Dermis blood vessel endothelial cell (primary cell): ENCODE measurements around the gene TBXT. TPM values are rescaled to one million over a fixed set of nuclear protein-coding genes. Genes with fewer than 3 reads are reported as not detected.
"Not testable (repeated sequence)": the region's sequence is repeated elsewhere in the genome, so short reads cannot be mapped to it uniquely, and the experiment has no call there.

Source experiments
- DNase-seq: peaks from one replicate; pipeline ENCODE4 v3.0.0; 2010
- total RNA-seq: library from RNA; depleted of rRNA; stranded (reverse); fragments of >200 nt; gene quantifications from 2 replicates; pipeline ENCODE4 v1.2.3, GENCODE V29; 2014

The TBXT gene, protein sequence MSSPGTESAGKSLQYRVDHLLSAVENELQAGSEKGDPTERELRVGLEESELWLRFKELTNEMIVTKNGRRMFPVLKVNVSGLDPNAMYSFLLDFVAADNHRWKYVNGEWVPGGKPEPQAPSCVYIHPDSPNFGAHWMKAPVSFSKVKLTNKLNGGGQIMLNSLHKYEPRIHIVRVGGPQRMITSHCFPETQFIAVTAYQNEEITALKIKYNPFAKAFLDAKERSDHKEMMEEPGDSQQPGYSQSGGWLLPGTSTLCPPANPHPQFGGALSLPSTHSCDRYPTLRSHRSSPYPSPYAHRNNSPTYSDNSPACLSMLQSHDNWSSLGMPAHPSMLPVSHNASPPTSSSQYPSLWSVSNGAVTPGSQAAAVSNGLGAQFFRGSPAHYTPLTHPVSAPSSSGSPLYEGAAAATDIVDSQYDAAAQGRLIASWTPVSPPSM
- total RNA-seq, result not detected in 2 replicates

DNA sequence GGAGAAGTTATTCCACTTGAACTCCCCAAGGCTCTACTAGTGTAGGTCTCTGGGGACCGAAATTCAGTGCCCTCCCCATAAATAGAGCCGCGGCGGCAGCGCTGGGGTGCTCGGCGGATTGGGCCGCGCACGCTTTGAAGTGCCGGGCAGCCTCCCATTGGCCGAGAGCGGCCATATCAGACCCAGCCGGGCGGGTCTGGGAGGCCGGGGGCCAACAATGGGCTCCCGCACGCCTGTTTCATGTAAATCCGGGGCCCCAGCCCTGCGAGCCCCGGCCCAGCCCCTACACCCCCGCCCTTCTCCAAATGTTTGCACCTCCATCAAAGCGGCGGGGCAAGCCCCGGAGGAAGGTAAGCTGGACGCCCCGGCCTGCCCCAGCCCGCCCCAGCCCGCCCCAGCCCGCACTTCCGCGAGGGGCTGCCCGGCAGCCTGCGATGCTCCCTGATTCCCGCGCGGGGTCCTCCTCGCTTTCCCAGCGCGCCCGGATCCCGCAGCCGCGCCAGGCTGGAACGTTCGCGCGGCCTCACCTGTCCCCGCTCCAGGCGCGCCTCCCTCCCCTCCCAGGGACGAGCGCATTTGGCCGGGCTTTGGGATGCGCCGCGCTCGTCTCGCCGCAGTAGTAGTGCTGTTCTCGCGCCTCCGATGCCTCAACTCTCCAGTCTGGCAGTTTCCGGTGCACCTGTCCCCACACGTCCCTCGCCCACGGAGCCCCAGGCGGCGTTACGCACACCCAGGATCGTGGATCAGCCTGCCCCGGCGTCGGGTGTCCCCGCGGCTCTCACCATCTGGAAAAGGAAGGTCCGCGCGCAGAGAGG is at the start of gene TBXT:
Gene TBXT, minus strand, starts transcription at position 51 of the 815 bp plus-strand sequence. CDS start 260 bp downstream, outside the sequence.
- no peak for DNase-seq

- no peak for DNase-seq
Observed at GRCh38 chr6:166207284-166207561, 39.6 kb upstream of the TBXT start.

GRCh38 chr6:166206510-166207283 is 39.0 kb upstream of the TBXT start:
- no peak for DNase-seq

DNA sequence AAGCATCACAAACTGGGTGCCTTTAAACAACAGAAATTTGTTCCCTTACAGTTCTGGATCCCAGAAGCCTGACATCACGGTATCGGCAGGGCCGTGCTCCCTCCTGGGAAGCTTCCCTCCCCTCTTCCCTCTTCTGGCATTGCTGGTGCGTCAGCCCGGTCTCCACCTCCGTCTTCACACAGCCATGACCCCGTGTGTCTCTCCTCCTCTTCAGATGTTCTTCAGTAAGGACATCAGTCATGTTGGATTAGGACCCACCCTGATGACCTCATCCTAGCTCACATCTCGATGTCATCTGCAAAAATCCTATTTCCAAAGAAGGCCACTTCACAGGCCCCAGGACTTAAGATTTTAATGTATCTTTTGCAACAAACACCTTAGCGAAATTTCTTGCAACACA is 38.4 kb upstream of the TBXT start:
- DNase-seq, result no peak

DNA sequence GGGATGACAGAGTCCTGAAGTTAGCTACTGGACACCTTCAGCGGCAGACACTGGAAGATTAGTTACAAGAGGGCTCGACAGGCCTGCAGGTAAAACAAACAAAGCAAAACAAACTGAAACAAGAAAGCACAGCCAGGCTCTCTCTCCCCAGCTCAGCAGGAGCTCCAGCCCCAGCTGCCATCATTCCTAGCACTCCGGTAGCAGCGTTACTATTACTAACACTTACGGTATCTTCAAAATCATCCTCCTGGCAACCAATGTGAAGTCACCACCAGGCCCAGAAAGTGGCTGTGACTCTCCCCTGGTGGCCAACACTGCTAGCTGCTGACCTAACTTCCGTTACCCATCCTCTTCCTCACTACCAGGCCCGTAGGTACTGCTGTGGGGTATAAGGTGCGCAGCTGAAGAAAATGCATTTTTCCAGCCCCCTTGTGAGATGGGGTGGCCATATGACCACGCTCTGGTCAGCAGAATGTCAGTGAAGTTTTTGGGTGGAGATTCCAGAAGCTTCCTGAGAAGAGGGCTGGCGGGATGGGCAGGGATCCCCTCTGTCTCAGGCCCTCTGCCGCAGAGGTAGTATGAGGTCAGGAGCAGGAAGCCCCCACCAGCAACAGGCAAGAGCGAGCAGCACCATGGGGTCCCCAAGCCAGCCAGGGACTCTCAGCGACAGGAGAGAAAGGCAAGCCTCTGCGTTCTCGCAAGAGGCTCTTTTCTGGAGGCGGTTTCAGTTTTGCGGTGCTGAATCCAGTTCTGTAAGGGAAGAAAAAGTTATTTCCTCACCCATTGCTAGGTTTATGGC is 37.4 kb upstream of the TBXT start:
- no peak for DNase-seq

DNA sequence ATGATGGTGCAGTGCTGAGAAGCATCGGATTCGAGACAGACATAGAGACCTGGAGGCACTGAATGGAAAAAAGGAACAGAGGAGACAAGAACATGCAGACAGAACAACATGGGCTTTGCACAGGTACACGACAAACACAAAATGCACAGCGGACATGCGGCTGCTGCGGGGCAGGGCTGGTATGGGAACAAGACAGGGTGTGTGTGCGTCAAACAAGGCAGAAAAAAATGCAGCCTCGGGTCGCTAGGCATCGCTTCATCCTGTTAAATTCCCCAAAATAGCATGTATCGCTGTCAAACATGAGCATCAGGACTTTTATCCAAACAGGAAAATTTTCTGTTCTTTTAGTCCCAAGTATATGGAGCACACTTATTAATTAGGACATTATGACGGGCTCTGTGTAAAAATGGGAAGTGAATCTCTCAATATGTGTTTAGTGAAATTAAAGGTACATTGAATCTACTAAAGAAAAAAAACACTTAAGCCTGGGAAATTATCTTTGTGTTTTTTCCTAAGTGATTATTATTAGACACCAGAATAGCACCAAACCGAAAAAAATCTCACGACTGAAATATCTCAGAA is 36.1 kb upstream of the TBXT start:
- DNase-seq, result no peak

GRCh38 chr6:166203003-166203640 is 35.5 kb upstream of the TBXT start:
- no peak for DNase-seq

- DNase-seq, result no peak
Observed at GRCh38 chr6:166202321-166202733, 34.7 kb upstream of the TBXT start.

GRCh38 chr6:166201878-166202277 is 34.2 kb upstream of the TBXT start:
- no peak for DNase-seq

GRCh38 chr6:166197361-166197760 is 29.7 kb upstream of the TBXT start:
- DNase-seq, result no peak

DNA sequence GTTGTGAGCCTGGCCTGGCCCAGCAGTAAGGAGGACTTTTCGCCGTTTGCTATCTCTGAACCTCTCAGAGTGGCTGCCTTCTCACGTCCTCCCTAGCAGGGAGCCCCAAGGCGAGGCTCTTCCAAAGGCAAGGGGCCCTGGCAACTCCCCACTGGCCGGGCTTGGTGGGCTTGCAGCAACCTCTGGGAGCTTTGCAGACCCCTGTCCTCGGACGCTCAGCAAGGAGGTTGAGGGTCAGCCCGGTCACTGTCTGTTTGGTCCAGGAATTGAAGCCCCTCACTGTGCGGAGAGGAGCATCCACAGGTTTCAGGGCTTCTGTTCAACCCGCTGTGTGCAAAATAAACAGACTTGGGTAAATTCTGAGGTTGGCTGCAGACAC is 28.2 kb upstream of the TBXT start:
- DNase-seq, result no peak

GRCh38 chr6:166194914-166195859 is 27.5 kb upstream of the TBXT start:
- no peak for DNase-seq

GRCh38 chr6:166192557-166192956 is 24.9 kb upstream of the TBXT start:
- no peak for DNase-seq

- no peak for DNase-seq
Observed at GRCh38 chr6:166192136-166192535, 24.5 kb upstream of the TBXT start.

- no peak for DNase-seq
Observed at GRCh38 chr6:166179704-166180103, 12.1 kb upstream of the TBXT start.

DNA sequence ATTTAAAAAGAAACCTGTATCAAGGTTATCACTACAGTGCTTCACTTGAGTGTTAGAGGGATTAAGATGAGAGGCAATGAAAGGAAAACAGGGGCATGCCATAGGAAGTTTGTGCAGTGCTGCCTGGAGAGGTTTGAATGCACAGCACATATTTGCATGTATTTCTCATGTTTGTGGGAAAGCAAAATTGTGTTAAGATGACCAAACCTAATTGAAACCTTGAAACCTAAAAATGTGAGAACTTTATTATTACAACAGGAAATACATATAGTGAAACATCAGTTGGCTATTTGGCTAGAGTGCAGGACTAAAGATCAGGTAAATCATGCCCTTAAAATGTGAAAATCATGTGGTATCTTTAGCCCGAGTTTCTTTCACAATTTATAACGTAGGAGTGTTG is 8.5 kb upstream of the TBXT start:
- DNase-seq, result no peak

DNA sequence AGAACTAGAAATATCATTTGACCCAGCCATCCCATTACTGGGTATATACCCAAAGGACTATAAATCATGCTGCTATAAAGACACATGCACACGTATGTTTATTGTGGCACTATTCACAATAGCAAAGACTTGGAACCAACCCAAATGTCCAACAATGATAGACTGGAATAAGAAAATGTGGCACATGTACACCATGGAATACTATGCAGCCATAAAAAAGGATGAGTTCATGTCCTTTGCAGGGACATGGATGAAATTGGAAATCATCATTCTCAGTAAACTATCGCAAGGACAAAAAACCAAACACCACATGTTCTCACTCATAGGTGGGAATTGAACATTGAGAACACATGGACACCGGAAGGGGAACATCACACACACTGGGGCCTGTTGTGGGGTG is 7.4 kb upstream of the TBXT start:
- not testable (repeated sequence) for DNase-seq

GRCh38 chr6:166174031-166174430 is 6.4 kb upstream of the TBXT start:
- no peak for DNase-seq

DNA sequence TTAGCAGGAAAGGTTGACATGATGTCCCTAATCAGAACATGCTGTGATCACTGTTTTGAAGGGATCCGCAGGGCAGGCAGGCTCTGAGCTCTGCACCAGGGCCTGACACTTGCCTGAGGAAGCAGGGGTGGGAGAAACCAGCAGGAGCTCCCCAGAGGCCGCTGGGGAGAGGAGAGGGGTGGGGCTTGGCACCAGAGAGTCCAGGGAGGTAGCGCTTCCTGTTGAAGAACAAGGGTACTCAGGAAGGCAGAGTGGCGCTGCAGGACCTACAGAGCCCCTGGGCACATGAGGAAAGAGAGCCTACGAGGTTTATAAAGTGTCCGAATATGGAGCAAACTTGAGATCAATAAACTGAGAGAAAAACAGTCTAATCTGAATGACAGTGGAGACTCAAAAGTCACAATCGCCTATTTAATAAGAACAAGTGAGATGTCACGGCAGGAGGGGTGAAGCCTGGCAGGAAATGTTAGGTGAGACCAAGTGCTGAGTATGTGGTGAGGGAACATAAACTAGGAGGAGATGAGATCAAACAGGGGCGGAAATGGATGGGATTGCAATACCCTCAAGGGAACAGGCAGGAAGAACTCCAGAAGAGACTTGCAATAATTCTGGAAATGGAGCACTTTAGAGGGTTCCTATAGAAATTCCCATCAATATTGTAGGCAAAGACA is 5.8 kb upstream of the TBXT start:
- DNase-seq, result no peak

GRCh38 chr6:166172546-166172945 is 4.9 kb upstream of the TBXT start:
- DNase-seq, result no peak
